HCT116 (cell line): Measurements from ENCODE around the gene SNTG2.

Source experiments
- CEBPB ChIP-seq: IDR thresholded peaks from 2 replicates; pipeline ENCODE4 v1.6.1; 2012; ENCODE audit warnings: low read depth
- EZH2 ChIP-seq: fragments of 200-600 bp; sonication (generic); IDR thresholded peaks from 2 replicates; pipeline ENCODE4 v1.6.1; 2017; ENCODE audit warnings: antibody characterized with exemption, mixed run types
- POLR2A ChIP-seq: IDR thresholded peaks from 2 replicates; pipeline ENCODE4 v1.7.0; 2011; ENCODE audit warnings: borderline replicate concordance; ENCODE audit not compliant: insufficient read depth, insufficient read length; ENCODE audit errors: extremely low read depth
- POLR2AphosphoS5 ChIP-seq: IDR thresholded peaks from 2 replicates; pipeline ENCODE4 v1.6.1; 2011; ENCODE audit warnings: mild to moderate bottlenecking, low read depth, low read length, moderate library complexity
- RAD21 ChIP-seq: IDR thresholded peaks from 2 replicates; pipeline ENCODE4 v1.6.1; 2012; ENCODE audit warnings: low read depth, mild to moderate bottlenecking
- YY1 ChIP-seq: IDR thresholded peaks from 2 replicates; pipeline ENCODE4 v1.6.1; 2011; ENCODE audit warnings: low read length, low read depth, moderate library complexity, mild to moderate bottlenecking; ENCODE audit not compliant: insufficient replicate concordance; ENCODE audit errors: extremely low read depth
- TF ChIP-seq, protein P1 (sequence below), 3 experiments: fragments of 200-600 bp in 1 of 3; sonication (generic) in 1 of 3; IDR thresholded peaks in 2 of 3; conservative IDR thresholded peaks in 1 of 3; 2 replicates each; pipeline ENCODE4 v1.5.1; 2012 to 2017; ENCODE audit warnings: low read depth in 2 of 3, low read length in 2 of 3, antibody characterized with exemption in 1 of 3, borderline replicate concordance in 1 of 3, control low read depth in 1 of 3, mild to moderate bottlenecking in 1 of 3, mixed read lengths in 1 of 3, mixed run types in 1 of 3, moderate library complexity in 1 of 3; ENCODE audit not compliant: insufficient read depth in 1 of 3
- TF ChIP-seq, protein P2 (sequence below): IDR thresholded peaks from 2 replicates; pipeline ENCODE4 v1.6.1; 2012; ENCODE audit warnings: low read depth

DNA sequence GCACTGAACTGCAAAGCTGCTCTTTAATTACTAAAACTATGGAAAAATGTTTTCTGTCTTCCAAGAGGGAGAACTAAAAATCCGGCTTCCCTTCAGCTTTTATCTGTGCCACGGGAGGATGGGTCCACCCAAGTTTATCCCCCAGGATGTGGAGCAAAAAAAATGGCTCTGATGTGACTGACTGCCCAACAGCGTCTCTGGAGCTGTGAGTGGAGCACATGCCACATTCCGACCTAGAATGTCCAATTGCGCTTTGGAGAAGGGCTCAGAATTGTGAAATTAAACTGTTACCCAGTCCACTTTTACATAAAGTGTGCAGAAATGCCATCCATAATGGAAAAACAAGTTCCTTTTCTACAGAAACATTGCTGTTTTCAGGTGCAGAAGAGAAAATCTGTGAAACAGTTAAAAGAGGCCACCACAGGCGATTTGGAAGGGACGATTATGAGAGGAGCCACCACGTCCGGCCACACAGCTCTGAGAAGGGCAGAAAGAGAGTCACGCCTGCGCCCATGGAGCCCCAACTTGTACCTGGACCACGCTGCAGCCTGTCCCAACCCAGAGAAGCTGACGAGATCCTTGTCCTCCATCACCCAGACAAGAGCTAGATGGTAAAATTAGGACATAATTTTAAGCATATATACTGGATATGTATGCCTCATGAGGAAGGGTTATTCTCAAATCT, 362.7 kb downstream of the SNTG2 start:
- TF ChIP-seq, protein P1, sequence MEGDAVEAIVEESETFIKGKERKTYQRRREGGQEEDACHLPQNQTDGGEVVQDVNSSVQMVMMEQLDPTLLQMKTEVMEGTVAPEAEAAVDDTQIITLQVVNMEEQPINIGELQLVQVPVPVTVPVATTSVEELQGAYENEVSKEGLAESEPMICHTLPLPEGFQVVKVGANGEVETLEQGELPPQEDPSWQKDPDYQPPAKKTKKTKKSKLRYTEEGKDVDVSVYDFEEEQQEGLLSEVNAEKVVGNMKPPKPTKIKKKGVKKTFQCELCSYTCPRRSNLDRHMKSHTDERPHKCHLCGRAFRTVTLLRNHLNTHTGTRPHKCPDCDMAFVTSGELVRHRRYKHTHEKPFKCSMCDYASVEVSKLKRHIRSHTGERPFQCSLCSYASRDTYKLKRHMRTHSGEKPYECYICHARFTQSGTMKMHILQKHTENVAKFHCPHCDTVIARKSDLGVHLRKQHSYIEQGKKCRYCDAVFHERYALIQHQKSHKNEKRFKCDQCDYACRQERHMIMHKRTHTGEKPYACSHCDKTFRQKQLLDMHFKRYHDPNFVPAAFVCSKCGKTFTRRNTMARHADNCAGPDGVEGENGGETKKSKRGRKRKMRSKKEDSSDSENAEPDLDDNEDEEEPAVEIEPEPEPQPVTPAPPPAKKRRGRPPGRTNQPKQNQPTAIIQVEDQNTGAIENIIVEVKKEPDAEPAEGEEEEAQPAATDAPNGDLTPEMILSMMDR (IDR thresholded peaks at IDR 0.05 in 2 of 3, conservative IDR thresholded peaks at IDR 0.05 in 1 of 3; ENCODE audit: borderline replicate concordance in 1 of 3, insufficient read depth in 1 of 3, low read depth in 2 of 3, low read length in 2 of 3) = no peak
- TF ChIP-seq, protein P2, sequence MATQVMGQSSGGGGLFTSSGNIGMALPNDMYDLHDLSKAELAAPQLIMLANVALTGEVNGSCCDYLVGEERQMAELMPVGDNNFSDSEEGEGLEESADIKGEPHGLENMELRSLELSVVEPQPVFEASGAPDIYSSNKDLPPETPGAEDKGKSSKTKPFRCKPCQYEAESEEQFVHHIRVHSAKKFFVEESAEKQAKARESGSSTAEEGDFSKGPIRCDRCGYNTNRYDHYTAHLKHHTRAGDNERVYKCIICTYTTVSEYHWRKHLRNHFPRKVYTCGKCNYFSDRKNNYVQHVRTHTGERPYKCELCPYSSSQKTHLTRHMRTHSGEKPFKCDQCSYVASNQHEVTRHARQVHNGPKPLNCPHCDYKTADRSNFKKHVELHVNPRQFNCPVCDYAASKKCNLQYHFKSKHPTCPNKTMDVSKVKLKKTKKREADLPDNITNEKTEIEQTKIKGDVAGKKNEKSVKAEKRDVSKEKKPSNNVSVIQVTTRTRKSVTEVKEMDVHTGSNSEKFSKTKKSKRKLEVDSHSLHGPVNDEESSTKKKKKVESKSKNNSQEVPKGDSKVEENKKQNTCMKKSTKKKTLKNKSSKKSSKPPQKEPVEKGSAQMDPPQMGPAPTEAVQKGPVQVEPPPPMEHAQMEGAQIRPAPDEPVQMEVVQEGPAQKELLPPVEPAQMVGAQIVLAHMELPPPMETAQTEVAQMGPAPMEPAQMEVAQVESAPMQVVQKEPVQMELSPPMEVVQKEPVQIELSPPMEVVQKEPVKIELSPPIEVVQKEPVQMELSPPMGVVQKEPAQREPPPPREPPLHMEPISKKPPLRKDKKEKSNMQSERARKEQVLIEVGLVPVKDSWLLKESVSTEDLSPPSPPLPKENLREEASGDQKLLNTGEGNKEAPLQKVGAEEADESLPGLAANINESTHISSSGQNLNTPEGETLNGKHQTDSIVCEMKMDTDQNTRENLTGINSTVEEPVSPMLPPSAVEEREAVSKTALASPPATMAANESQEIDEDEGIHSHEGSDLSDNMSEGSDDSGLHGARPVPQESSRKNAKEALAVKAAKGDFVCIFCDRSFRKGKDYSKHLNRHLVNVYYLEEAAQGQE = no peak
- no peak for TF ChIP-seq EZH2
- no peak for TF ChIP-seq POLR2AphosphoS5
- no peak for TF ChIP-seq RAD21
- TF ChIP-seq YY1 = no peak
- no peak for TF ChIP-seq POLR2A
- TF ChIP-seq CEBPB = no peak
